Midbrain (tissue), 1 donor: ENCODE data around the gene TSKS.

ENCODE experiments used
- DNase-seq: peaks from one replicate; lab custom pipeline; 2025; lab: John Stamatoyannopoulos, UW

TSKS gene

DNA sequence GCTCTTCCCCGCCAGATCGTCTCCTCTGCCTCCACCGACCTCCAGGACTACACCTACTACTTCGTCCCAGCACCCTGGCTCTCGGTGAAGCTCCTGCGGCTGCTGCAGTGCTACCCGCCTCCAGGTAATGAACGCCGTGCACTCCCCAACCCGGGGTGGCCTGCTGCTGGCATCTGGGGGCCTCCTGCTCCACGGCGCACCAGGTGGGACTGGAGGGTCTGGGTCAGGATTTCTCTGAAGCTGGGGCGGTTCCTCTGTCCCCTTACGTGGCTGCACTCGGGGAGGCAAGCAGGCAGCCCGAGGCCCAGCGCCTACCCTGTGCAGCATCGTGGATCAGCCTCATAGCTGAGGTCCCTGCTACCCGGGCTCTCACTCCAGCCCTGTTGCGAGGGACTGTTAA lies 32.5 kb upstream of the TSKS start:
- no peak for DNase-seq

DNA sequence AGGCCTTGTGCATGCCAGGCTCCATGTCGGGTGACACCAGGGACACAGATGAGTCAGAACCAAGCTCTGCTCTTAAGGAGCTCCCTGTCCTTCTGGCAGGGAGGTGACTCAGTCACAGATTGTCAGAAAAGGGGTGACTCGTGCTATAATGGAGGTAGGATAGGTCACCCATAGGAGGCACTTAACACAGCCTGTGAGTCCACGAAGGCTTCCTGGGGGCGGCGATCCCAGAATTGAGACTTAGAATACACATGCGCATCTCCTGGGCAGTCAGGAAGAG lies 30.4 kb upstream of the TSKS start:
- DNase-seq, result no peak

DNA sequence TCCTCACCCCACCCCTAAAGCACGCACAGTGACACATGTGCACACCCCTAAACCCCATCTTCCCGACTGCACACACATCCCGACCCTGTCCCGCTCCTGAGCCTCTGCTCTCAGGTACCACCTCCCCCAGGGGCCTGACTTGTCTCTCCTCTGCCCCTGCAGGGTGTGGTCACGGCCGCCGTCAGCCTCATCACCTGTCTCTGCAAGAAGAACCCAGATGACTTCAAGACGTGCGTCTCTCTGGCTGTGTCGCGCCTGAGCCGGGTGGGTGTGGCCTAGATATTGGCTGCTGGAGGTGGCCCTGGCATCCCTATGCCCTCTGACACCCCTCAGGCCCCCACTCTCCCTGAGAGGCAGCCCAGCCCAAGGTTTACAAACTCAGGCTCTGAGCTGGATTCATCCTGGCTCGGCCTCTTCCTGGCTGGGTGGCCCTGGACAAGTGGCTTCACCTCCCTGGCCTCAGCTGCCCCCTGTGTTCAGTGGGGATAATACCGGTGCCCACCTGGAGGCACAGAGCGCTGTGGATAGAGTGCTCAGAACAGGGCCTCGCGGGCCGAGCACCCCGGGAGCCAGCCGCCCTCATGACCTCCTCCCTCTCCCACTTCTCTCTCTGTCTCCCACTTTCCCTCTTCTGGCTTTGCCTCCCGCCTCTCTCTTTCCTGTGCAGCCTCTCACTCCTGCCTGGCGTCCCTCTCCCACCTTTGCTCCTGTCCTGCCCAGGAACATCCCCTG lies 29.9 kb upstream of the TSKS start:
- DNase-seq, result no peak

DNA sequence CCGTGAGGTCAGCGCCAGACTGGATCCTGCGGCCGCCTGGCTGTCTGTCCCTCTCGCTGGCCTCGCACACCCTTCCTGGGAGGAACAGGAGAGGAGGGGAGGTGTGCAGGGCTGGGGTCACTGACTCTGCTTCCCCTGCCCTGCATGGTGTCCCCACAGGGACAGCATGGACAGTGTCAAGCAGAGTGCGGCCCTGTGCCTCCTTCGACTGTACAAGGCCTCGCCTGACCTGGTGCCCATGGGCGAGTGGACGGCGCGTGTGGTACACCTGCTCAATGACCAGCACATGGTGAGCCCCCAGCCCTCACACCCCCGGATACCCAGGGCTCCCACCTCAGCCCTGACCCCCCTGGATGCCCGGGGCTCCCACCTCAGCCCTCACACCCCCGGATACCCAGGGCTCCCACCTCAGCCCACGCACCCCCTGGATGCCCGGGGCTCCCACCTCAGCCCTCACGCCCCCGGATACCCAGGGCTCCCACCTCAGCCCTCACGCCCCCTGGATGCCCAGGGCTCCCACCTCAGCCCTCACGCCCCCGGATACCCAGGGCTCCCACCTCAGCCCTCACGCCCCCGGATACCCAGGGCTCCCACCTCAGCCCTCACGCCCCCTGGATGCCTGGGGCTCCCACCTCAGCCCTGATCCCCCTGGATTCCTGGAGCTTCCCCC lies 28.8 kb upstream of the TSKS start:
- DNase-seq, result no peak

DNA sequence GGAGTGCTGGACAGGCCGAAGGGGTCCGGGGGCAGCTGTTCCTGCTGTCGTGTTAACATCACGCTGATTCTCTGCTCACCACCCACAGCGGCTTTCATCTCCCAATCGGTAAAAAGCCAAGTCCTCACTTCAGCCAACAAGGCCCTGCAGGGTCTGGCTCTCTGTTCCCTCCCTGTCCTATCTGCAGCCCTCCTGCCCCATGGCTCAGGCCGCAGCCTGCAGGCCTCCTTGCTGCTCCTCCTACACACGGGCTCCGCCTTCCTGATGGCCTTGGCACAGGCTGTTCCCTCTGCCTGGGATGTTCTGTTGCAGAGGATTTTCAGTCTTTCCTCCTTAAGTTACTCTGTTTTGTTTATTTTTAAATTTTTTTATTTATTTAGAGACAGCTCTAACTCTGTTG lies 27.8 kb upstream of the TSKS start:
- DNase-seq, result no peak

DNA sequence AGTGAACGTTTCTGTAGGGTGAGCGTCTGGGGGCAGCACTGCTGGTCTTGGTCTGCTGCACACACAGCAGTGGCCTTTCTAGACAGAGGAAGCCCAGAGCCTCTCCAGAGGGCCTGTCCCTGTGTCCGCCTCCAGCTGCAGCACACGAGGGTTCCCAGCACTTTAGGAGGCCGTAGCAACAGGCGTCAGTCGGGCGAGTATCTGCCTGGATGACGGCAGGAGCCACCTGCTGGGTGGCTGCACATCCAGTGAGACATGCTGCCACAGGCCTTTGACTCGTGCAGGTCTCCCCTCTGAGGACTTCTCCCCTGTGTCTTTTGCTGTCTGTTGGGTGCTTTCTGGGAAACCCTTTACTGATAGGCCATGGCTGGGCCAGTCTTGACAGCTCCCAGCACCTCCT lies 25.8 kb upstream of the TSKS start:
- DNase-seq, result no peak

DNA sequence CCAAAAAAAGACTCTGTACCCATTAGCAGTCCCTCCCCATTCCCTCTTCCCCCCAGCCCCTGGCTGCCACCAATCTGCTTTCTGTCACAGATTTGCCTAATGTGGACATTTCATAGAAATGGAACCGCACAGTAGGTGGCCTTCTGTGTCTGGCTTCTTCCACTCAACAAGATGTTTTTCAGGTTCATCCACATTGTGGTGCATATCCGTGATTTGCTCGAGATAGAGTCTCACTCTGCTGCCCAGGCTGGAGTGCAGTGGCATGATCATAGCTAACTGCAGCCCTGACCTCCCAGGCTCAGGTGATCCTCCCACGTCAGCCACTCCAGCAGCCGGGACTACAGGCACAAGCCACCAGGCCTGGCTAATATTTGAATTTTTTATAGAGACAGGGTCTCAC lies 24.6 kb upstream of the TSKS start:
- no peak for DNase-seq

DNA sequence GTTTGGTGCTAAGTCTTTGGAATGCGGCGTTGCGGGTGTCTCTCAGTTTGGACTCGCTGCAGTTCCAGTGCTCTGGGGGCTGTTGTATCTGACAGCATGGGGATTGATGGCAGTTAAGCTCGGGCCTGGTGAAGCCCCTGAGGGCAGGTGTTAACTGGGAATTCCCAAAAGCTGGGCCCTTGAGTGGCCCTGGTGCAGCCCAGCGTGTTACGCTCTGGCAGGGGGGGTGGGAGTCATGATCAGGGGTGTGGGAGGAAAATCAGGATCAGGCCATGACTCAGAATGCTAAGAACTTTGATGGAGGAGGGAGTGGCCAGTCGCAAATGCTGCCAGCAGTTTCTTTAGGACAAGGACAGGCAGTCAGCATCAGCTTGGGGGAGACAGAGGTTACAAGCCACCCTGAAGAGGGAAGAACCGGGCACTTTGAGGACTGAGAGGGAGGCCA lies 23.3 kb upstream of the TSKS start:
- no peak for DNase-seq

DNA sequence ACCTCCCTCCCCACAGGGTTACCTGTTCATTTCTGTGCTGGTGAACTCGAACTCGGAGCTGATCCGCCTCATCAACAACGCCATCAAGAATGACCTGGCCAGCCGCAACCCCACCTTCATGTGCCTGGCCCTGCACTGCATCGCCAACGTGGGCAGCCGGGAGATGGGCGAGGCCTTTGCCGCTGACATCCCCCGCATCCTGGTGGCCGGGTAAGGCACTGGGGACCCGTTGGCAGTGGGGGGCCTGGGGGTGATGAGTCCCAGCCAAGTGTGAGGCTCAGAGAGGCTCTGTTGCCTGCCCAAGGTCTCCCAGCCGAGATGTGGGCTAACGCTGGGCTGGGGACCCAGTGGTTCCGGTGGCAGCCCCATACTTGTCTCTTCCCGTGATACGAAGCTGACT lies 19.4 kb upstream of the TSKS start:
- DNase-seq, result no peak

DNA sequence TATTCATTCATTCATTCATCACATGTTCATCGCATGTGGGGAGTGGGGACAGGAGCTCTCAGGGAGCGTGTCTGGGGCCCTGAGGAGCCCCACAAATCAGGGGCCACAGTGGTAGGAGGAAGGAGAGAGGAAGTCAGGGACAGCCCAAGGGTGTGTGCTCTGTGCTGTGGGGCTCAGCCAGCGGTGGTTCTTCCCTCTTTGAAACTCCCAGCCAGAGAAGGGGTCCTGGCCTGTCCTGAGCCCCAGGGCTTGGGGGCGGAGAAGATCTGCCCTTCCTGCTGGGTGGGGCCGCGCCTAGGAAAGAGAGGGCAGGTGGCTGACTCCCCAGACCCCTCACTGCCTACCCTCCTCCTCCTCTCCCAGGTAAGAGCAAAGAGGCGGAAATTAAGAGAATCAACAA lies 18.3 kb upstream of the TSKS start:
- DNase-seq, result no peak

DNA sequence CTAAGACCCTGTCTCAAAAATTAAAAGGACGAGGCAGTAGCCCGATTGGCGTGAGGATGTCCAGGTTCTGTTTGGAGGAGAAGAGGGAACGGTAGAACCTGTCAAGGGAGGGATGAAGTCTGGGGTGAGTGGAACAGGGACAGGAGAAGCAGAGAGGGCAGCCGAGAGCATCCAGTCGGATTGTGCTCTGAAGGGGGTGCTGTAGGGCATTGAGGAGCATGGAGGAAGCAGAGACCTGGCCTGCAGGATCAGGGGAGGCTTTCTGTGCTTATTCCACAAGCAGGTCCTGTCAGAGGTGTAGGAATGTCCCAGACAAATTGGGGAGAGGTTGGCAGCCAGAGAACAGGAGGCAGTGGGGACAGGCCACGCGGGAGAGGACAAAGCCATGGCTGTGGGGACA lies 17.8 kb upstream of the TSKS start:
- no peak for DNase-seq

DNA sequence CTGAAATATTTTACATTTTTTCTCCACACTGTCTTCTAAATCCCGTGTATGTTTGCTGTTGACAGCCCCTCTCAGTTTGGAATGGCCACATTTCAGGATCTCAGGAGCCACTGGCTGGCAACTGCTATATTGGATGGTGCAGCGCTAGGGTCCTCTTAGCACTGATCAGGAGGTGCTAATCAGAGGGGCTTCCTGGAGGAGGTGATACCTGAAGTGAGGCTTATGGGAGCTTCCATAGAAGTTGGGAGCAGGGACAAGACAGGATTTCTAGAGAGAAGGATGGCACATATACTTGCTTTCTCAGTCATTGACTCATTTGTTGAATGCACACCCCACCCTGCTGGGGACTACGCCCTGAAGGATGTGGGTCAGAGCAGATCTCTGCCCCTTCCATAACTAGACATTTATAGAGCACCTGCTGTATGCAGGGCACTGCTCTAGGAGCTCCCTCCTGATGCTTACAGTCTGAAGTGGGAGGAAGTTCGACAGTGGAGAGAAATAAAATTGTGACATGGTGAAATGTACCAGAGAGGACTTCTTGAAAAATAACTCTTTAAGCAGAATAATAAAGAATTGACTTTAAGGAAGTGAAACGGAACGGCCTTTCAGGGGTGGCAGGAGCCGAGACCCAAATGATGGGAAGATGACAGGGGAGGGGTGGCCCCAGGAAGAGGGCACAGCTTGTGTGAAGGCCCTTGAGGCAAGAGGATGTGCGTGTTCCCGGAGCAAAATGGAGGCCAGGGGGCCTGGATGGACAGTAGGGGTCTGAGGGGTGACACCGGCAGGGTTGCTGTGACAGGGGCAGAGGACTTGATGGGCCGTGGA lies 16.8 kb upstream of the TSKS start:
- no peak for DNase-seq

DNA sequence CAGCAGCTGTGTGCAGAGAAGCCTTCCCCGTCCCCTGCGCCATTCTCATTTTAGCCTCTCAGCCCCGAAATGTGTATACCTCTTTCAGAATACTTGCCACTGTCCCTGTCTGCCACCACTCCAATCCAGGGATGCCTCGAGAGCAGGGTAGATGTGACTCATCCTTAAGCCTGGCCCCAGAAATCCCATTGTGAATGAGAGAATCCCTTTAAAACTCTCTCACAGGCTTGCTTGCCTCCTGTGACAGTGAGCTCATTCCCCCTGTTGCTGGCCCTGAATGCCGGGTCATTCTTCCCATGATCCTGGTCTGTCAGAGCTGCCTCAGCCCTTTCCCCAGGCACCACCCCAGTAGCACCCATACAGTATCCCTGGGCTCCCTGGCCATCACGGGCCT lies 13.3 kb upstream of the TSKS start:
- no peak for DNase-seq

DNA sequence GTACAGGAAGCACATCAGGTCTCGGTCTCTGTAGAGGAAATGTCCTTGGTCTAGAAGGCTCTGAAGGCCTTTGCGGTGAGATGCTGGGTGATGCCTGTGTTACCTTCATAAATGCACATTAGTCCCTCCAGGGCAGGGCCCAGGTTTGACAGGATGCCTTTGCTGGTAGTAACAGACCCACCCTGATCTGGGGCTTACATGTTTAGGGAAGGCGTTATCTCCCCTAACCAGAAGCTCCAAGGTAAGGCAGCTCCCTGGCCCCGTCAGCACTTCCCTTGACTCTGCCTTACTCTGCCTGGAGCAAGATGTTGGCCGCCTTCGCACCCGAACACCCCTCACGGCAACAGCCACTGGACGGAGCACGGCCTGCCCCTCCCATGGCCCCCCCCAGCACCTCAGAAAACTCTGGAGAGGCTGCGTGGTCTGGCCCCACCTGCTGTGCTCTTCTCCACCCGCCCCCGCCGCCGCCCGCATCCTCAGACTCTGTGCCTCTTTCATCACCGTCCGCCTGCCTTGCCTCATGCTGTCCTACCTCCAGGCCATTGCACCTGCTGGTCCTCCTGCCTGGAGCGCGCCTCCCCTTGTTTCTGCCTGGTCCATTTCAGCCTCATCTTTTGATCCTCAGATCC lies 12.8 kb upstream of the TSKS start:
- no peak for DNase-seq

DNA sequence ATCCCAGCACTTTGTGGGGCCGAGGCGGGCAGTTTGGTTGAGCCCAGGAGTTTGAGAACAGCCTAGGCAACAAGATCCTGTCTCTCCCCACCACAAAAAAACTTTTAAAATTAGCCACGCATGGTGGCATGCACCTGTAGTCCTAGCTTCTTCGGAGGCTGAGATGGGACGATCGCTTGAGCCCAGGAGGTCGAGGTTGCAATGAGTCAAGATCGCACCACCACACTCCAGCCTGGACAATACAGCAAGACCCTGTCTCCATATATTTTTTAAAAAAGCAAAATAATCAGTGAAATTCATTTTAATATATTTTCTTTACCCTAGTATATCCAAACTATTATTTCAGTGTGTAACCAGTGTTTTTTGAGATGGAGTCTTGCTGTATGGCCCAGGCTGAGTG lies 11.9 kb upstream of the TSKS start:
- DNase-seq, result no peak

DNA sequence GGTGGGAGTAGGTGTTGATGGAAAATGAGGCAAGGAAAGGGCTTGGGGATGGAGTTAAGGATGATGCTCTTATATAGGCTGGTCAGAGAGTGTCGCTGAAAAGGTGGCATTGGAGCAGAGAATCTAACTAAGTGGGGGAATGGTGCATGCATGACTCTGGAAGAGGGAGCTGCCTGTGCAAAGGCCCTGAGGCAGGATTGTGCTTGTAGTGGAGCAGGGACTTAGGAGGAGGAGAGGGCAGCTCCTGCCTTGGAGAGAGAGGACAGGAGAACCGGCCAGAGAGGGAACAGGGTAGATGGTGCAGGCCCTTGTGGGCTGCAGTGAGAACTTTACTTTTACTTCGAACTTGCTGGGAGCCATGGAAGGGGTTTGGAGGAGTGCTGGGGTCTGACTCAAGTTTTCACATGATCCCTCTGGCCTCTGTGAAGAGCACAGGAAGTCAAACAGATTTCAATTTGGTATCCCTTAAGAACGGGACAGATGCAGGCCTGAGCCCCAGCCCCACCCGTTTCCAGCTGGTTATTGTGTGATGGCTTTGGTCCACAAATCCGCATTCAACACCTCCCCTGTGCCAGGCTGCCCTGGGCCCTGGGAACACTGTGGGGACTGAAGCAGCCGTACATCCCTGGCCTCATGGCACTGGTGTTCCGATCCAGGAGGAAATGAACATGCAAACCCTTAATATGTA lies 10.7 kb upstream of the TSKS start:
- DNase-seq, result no peak

DNA sequence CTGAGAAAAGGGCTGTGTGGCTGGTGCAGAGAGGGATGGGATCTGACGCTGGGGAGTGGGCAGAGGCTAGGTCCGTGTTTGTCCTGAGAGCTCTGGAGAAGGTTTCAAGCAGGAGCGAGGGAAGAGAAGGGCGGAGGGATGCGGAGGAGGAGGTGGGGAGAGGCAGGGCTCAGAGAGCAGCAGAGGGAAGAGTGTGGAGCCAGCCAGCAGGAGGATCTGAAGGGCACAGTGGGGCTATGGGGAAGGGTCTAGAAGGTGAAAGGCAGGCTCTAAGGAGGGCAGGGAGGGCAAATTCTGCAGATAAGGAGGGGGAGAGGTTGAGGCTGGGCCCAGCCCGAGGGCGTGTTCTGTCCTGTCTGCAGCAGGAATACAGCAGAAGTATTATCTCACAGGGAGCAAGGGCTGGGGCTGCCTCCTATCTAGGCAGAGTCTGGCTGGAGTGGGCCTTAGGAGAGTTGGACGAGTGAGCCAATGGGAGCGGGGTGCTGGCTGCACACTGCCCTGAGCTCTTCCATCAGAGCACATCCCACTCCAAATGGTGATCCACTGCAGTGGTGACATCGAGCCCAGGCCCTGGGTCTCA lies 9.8 kb upstream of the TSKS start:
- DNase-seq, result no peak

DNA sequence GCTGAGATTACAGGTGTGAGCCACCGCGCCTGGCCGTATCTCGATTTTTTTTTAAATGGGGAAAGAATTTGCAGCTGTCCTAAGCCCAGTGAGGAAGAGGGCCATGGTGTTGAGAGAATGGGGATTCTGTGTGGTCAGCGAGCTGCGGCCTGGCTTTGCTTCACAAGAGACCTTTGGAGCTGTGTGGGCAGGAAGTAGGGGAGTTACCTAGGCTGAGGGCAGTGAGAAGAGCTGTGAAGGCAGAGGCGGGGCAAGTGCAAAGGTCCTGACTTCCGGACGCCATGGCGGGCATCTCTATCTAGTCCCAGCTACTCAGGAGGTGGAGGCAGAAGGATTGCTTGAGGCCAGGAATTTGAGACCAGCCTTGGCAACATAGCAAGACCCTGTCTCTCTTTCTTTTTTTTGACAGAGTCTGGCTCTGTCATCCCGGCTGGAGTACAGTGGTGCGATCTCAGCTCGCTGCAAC lies 8.6 kb upstream of the TSKS start:
- no peak for DNase-seq

DNA sequence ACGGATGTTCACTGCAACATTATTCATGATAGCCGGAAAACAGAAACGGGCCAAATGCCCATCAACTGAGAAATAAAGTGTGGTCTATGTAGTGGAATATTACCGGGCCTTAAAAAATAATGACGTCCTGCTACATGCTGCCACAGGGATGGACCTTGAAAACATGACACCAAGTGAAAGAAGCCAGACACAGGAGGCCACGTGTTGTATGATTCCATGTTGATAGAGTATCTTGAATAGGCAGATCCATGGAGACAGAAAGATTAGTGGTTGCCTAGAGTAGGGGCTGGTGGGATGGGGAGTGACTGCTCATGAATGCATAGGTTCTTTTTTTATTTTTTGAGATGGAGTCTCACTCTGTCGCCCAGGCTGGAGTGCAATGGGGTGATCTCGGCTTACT lies 7.4 kb upstream of the TSKS start:
- DNase-seq, result no peak

DNA sequence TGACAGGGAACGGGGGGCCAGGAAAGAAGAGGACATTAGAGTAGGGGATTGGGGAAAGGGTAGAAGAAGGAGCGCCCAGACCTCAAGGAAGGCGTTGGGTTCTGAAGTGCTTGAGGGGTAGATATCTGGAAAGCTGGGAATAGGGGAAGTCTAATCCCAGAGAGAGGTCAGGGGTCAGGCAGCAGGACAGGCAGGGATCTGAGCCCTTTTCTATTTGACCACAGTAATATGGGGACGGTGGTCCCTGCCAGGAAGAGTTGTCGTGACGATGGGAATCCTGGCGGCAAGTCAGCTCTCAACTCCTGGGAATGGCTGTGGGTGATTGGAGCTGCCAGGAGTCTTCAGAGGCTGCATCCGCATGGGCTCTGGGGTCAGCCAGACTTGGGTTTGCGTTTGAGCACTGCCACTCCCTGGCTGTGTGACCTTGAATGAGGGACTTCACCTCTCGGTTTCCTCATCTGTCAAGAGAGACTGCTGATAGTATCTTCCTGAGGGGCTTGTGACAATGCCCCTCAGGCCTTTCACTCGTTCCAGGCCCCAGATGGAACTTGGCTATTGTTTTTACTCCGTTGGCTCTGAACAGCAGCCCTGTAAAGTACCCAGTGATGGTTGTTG lies 5.0 kb upstream of the TSKS start:
- no peak for DNase-seq

DNA sequence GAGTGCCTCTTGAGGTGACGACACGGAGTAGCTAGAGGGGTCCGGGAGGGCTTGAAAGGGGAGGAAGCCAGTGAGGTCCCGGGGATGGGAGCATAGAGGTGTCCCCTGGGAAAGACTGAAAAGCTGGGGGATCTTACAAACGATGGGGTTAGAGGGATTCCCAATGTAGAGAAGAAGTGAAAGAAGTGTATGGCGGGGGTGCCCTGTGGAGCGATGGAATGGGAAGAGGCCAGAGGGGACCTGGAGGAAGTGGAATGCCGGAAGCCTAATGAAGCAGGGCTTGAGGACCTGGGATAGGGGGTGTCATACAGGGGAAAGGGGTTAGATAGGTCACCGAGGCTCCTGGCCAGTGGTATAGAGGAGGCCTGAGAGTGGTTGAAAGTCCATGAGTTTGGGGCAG lies 4.3 kb upstream of the TSKS start:
- no peak for DNase-seq
